Skeletal muscle tissue (tissue), 4 donors: ENCODE measurements around the gene AIF1L. TPM values are rescaled to one million over a fixed set of nuclear protein-coding genes. Genes with fewer than 3 reads are reported as not detected.
"Not testable (repeated sequence)": the region's sequence is repeated elsewhere in the genome, so short reads cannot be mapped to it uniquely, and the experiment has no call there.

Source experiments
- H3K27ac ChIP-seq: one replicate; pipeline ENCODE4 v1.7.0; 2013; ENCODE audit warnings: mild to moderate bottlenecking, low read depth, low read length, inconsistent platforms
- H3K27me3 ChIP-seq, 3 donors: one replicate each; pipeline ENCODE4 v1.7.0; 2013; ENCODE audit warnings: low read length in 3 of 3; ENCODE audit not compliant: control insufficient read depth in 3 of 3, insufficient read depth in 3 of 3
- H3K36me3 ChIP-seq, 3 donors: one replicate each; pipeline ENCODE4 v1.7.0; 2013; ENCODE audit warnings: low read length in 3 of 3; ENCODE audit not compliant: control insufficient read depth in 3 of 3, insufficient read depth in 3 of 3
- H3K4me1 ChIP-seq, 3 donors: one replicate each; pipeline ENCODE4 v1.7.0; 2013; ENCODE audit warnings: low read length in 3 of 3, mild to moderate bottlenecking in 3 of 3; ENCODE audit not compliant: control insufficient read depth in 3 of 3, insufficient read depth in 3 of 3
- H3K4me3 ChIP-seq, 3 donors: one replicate each; pipeline ENCODE4 v1.7.0; 2013; ENCODE audit warnings: low read length in 3 of 3
- H3K9ac ChIP-seq, 3 donors: one replicate each; pipeline ENCODE4 v1.7.0; 2013; ENCODE audit warnings: low read length in 3 of 3, mild to moderate bottlenecking in 3 of 3, moderate library complexity in 2 of 3, low read depth in 1 of 3
- H3K9me3 ChIP-seq, 3 donors: one replicate each; pipeline ENCODE4 v1.7.0; 2013; ENCODE audit warnings: low read length in 3 of 3; ENCODE audit not compliant: control insufficient read depth in 3 of 3
- total RNA-seq: library from RNA; depleted of rRNA; stranded (reverse); fragments of >200 nt; gene quantifications from one replicate; pipeline ENCODE4 v1.2.3, GENCODE V29; 2014
- donor health status: Osteomylitis.

AIF1L gene
- total RNA-seq, 1 donor from 2014 or later = 12.0 TPM

DNA sequence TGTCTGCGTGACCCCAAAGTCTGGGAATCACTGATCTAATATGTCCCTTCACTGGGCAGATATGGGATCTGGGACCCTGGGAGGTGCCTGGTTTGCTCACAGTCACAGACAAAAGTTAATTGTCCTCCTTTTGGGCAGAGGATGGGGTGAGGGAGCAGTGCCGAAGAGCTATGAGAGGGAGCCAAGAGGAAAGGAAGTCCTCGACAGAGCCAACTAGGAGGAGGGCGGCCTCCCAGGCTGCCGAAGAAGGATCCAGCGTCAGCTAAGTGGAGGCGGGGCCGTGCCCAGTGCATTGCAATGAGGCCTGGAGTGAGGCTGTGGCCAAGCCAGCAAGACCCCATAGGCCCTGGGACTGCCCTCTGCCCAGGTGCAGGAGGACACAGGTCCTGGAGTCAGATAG lies 11.4 kb downstream of the AIF1L start:
- no peak overlapping the region for H3K27ac ChIP-seq
- H3K36me3 ChIP-seq = no peaks in the 10 kb centered on the region
- no peaks in the 10 kb centered on the region for H3K27me3 ChIP-seq
- H3K4me1 ChIP-seq = peaks cover 1 to 16% (median 4%) of the 10 kb centered on the region in 3 donors
- no peak overlapping the region for H3K9ac ChIP-seq
- no peaks in the 10 kb centered on the region for H3K9me3 ChIP-seq
- H3K4me3 ChIP-seq = no peak overlapping the region

DNA sequence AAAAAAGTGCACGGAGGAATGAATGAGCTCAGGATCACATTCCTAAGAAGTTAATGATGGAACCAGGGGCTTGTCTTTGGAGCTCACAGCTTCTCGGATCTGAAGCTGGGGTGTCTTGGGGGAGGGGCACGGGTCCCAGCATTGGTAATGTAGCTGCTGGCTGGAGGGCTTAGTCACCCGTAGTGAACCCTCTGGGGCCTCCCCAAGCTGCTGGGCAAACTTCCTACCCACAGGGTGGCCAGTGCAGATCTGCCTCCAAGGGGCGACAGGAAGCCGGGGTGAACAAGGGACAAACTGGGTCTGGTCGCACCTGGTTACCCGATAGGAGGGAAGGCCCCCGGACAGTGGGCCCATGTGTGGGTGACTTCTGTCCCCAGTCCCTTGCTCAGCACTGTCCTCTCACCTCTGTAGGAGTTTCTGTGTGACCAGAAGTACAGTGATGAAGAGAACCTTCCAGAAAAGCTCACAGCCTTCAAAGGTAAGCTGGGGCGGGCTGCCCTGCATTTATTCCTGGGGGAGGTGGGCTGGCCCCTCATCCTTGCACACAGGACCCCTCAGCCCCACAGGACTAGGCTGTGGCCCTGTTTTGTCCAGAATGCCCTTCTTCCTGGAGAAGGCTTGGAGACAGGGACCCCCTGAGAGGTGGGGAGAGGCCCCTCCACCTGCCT lies 15.0 kb downstream of the AIF1L start:
- H3K9me3 ChIP-seq = no peaks in the 10 kb centered on the region
- H3K9ac ChIP-seq = no peak overlapping the region
- H3K4me1 ChIP-seq = peaks cover 0 to 11% (median 4%) of the 10 kb centered on the region in 3 donors
- no peaks in the 10 kb centered on the region for H3K27me3 ChIP-seq
- no peaks in the 10 kb centered on the region for H3K36me3 ChIP-seq
- H3K27ac ChIP-seq = no peak overlapping the region
- H3K4me3 ChIP-seq = no peak overlapping the region

DNA sequence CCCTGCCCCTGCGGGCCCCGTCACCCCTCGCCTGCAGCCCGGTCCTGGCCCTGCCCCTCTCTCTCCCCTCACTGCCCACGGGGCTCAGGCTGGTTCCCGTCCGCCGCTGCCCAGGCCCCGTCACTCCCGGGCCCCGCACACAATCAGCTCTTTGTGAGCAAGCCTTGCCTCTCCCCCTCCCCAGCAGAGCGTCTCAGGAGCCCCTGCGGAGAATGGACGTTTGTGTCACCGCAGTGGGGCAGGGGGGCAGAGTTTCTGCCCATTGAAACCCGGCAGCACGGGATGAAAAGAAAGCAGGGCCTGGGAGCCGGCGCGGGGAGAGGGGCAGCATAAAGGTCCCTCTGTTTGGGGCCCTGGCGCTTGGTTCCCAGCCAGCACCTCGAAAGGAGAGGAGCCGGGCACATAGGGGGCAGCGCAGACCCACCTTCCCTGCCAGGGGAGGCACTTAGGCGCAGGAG lies 15.6 kb downstream of the AIF1L start:
- H3K4me3 ChIP-seq = no peak overlapping the region
- no peak overlapping the region for H3K9ac ChIP-seq
- no peaks in the 10 kb centered on the region for H3K36me3 ChIP-seq
- no peaks in the 10 kb centered on the region for H3K27me3 ChIP-seq
- no peaks in the 10 kb centered on the region for H3K9me3 ChIP-seq
- H3K27ac ChIP-seq = no peak overlapping the region
- H3K4me1 ChIP-seq = peaks cover 0 to 11% (median 4%) of the 10 kb centered on the region in 3 donors

DNA sequence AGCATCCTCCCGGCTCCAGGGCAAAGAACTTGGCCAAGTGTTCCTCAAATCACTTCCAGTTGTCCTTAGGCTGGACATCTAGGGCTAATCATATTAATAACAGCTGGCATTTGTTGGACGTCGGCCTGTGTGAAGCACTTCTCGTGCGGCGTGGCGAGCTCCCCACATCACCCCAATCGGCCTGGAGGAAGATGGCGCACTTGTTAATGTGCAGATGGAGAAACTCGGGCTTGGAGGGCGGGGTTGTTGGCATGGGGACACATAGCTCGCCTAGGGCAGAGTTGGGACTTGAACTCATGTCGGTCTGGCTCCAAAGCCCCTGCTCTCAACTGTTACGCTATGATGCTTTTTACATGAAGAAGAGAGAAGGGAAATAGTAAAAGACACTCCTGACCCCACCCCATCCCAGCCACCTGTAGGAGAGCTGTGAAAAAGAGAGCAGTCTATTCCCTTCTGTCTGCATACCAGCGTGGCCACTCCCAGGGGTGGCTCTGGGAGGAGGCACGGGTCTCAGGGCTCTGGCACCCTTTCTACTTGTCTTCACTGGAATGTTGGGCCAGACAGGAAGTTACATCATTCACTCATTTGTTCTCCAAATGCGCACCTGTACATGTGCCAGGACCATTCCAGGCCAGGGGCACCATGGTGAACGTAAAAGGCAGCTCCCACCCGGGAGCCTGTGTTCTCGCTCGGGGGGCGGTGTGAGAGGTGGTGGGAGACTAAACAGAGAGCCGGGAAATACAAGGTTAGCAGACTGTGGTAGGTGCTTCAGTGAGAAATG lies 16.2 kb downstream of the AIF1L start:
- no peak overlapping the region for H3K9ac ChIP-seq
- H3K4me3 ChIP-seq = no peak overlapping the region
- H3K27ac ChIP-seq = no peak overlapping the region
- H3K36me3 ChIP-seq = no peaks in the 10 kb centered on the region
- H3K9me3 ChIP-seq = no peaks in the 10 kb centered on the region
- H3K4me1 ChIP-seq = peaks cover 0 to 8% (median 0%) of the 10 kb centered on the region in 3 donors
- H3K27me3 ChIP-seq = no peaks in the 10 kb centered on the region

DNA sequence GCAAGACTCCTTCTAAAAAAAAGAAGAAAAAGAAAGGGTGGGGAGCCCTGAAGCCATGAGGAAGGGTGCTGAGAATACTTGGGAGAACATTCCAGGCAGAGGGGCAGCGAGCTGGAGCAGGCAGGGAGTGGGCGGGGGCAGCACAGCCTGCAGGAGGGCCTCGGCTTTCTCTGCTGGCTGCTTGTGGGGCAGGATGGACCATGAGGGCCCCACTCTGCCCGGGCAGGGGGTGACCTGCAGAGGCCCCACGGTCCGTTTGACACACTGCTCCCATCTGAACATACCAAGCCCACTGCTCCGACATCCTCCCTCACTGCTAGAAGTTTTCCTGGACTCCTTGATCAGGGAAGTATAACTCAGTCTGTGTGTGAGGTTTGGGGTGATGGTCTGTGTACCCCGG lies 17.3 kb downstream of the AIF1L start:
- Histone ChIP-seq H3K27ac (no peak overlapping the region), H3K4me1 (peaks cover 0 to 9% (median 0%) of the 10 kb centered on the region in 3 donors)

DNA sequence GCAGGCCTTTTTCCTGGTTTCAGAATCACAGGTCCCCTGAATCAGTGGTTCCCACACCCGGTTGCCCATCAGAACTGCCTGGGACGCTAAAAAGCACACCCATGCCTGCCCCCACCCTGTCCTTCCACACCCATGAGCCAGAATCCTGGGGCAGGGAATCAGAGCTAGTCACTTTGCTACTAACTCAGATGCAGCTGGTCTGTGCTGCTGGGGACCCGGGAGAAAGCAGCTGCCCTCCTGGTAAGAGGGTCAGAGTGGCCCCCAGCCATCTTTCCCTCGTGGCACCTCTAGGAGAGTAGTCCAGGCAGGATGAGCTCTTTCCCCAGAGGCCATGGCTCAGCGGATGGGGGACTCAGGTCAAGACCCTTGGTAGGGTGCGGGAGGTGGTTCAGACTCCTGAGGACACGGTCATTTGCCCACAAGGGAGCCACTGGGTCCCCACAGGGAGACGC lies 17.8 kb downstream of the AIF1L start:
- peaks cover 0 to 3% (median 0%) of the 10 kb centered on the region in 3 donors for H3K36me3 ChIP-seq
- no peaks in the 10 kb centered on the region for H3K27me3 ChIP-seq
- no peak overlapping the region for H3K27ac ChIP-seq
- H3K4me1 ChIP-seq = peaks cover 0 to 9% (median 0%) of the 10 kb centered on the region in 3 donors
- H3K4me3 ChIP-seq = no peak overlapping the region
- H3K9me3 ChIP-seq = no peaks in the 10 kb centered on the region
- H3K9ac ChIP-seq = no peak overlapping the region

More for the DNA sequence above, 17.3 kb downstream of the AIF1L start:
- H3K27me3 ChIP-seq = no peaks in the 10 kb centered on the region
- no peak overlapping the region for H3K4me3 ChIP-seq
- no peak overlapping the region for H3K9ac ChIP-seq
- peaks cover 0 to under 1% (median 0%) of the 10 kb centered on the region in 3 donors for H3K36me3 ChIP-seq
- H3K9me3 ChIP-seq = no peaks in the 10 kb centered on the region

DNA sequence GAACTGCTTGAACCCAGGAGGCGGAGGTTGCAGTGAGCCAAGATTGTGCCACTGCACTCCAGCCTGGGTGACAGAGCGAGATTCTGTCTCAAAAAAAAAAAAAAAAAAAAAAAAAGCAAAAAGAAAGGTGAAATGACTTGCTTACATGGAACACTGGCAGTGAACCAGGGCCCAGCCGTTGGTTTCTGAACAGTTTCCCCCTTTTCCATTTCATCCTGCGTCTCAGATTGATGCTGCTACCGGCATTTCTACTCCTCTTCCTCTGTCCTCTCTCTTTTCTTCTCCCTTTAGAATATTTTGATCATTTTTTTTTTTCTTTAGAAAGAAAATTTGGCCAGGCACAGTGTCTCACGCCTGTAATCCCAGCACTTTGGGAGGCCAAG lies 19.0 kb downstream of the AIF1L start:
- not testable (repeated sequence) for H3K27me3 ChIP-seq, H3K4me3 ChIP-seq, H3K36me3 ChIP-seq, H3K9me3 ChIP-seq, H3K9ac ChIP-seq, H3K4me1 ChIP-seq, H3K27ac ChIP-seq

DNA sequence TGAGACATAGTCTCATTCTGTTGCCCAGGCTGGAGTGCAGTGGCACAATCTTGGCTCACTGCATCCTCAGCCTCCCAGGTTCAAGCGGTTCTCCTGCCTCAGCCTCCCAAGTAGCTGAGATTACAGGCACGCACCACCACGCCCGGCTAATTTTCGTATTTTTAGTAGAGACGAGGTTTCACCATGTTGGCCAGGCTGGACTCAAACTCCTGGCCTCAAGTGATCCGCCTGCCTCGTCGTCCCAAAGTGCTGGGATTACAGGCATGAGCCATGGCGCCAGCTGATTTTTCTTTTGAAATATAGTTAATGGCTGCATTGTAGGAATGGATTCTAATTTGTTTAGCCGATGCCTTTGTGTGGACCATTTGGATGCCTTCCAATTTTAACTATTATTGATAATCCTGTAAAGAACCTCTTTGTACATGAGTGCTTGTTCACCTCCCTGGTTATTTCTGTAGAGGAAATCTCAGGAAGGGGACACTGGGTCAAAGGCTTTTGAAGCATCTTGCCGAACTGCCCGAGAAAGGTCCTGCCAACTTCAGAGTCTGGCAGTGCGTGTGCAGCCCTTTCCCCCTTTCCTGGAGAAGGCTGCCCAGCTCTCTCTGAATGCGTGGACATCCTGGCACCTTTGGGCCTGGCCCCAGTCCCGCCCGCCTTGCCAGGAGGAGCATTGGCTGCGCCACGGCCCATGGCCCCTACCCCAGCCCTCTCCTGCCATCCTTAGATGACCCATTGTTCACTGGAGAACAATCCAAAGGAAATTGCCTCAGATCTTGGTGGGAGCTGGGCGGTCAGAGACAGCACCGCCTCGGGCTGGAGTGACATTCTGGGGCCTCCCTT lies 20.2 kb downstream of the AIF1L start:
- peaks cover 0 to 9% (median 0%) of the 10 kb centered on the region in 3 donors for H3K4me1 ChIP-seq
- H3K9ac ChIP-seq = no peak overlapping the region
- peaks cover 0 to 15% (median 2%) of the 10 kb centered on the region in 3 donors for H3K36me3 ChIP-seq
- H3K27me3 ChIP-seq = no peaks in the 10 kb centered on the region
- H3K9me3 ChIP-seq = no peaks in the 10 kb centered on the region
- peak overlapping the region; percentile 30 for H3K27ac ChIP-seq
- H3K4me3 ChIP-seq = no peak overlapping the region

DNA sequence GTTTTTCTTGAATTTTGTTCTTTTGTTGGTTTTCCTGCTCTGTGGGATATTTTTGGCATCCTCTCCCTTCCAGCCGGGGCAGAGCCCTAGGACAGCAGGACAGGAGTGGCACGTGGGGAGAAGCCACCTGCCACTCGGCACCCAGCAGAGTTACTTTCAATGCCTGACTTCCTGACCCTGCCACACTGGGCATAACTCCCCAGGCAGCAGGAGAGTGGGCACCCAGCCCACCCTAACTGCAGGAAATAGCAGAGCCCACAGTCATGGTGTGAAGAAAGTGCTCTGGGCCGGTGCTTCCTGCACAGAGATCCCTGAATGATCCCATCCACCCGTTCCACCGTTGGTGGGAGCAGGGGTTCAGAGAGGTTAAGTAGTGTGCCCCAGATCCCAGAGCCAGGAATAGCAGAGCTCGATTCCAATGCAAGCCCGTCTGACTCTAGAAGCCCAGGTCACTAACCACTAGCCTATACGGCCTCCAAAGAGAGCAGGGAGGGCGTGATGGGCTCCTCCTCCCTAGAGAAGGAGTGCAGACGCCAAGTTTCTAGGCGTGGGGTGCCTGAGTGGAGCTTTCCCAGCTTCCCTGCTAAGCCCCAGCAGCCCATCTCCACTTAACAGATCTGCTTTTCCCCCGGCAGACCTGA lies 20.9 kb downstream of the AIF1L start:
- H3K4me3 ChIP-seq = no peak overlapping the region
- peaks cover 0 to 15% (median 2%) of the 10 kb centered on the region in 3 donors for H3K36me3 ChIP-seq
- H3K27me3 ChIP-seq = no peaks in the 10 kb centered on the region
- peak overlapping the region; percentile 30 for H3K27ac ChIP-seq
- peaks cover 0 to 7% (median 0%) of the 10 kb centered on the region in 3 donors for H3K4me1 ChIP-seq
- peak overlapping the region in 1 of 3 donors; percentile 33 for H3K9ac ChIP-seq
- H3K9me3 ChIP-seq = no peaks in the 10 kb centered on the region
